Activated CD4-positive, CD25-positive, alpha-beta regulatory T cell treated with anti-CD3 and anti-CD28 coated beads, Interleukin-2, amount 50 U/mL, for 24 hours (primary cell): ENCODE data around the gene SYNE1.
"Not testable (repeated sequence)": the region's sequence is repeated elsewhere in the genome, so short reads cannot be mapped to it uniquely, and the experiment has no call there.

Source experiments
- ATAC-seq, 2 donors: fragments of 150-1000 bp; cut with Tn5 transposase; one replicate each; pipeline ENCODE4 v1.10.0; 2021; ENCODE audit warnings: mild to moderate bottlenecking in 1 of 2, moderate library complexity in 1 of 2

SYNE1 gene

DNA sequence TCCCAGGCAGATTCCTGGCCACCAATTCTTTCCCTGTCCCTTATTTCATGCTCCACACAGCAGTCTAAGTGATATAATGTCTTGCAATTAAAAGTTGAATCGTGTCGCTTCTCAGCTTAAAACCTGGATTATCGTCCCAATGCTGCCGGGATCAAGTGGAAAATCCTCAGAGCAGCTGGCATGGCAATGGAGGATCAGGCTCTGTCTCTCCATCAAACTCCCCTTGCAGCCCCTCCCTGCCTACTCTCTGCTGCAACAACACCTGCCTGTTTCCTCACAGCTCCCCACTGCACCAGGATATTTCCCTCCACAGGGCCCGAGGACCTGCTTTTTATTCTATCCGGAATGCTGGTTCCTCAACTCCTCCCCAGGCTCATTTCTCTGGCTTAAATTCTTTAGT is 277.1 kb downstream of the SYNE1 start:
- no peak for ATAC-seq

DNA sequence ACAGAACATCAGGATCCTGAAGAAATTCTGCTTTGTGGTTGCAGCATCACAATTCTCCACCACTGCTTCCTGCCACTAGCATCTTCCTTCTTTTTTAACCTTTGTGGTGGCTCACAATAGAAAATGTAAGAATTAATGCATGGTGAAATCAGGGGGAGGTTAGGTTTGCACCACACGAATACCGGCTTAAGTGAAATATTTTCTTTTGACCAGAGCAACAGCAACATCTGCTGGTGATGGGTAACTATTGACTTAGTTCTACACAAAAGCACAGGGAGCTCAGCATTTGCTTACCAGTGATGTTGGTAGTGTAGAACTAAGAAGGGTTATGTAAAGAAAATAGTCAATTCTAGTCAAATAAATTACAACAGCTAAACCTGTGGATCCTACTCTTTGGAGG is 280.5 kb downstream of the SYNE1 start:
- ATAC-seq = no peak

DNA sequence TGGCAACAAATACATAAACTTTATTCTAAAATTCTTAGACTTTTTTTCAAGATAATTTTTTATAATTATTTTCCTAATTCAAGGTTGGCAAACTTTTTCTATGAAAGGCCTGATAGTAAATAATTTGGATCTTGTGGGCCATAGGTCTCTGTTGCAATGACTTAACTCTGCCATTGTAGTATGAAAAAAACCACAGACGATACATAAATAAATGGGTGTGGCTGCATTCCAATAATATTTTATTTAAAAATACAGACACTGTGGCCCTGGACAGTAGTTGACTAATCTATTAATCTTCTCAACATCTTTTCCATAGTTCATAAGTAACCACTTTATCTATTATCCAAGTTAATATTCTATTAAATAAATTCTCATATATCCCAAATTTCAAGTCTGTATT is 281.1 kb downstream of the SYNE1 start:
- ATAC-seq = no peak

DNA sequence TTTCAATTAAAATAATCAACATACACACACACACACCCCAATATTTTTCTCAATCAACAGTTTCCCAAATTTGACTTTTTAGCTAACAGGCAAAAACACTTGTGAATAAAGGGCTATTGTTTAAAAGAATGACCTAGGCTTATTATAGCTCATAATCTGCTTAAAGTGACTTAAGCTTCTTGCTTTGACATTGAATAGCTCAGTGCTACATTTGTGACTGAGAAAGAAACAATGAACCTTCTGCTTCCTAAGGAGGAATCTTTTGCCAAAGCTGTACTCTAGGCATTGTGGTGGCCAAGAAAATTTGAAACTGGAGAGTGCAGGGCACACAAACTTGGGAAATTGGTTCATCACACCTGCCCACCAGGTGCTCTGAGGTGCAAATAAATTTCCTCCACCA is 282.0 kb downstream of the SYNE1 start:
- ATAC-seq = no peak

DNA sequence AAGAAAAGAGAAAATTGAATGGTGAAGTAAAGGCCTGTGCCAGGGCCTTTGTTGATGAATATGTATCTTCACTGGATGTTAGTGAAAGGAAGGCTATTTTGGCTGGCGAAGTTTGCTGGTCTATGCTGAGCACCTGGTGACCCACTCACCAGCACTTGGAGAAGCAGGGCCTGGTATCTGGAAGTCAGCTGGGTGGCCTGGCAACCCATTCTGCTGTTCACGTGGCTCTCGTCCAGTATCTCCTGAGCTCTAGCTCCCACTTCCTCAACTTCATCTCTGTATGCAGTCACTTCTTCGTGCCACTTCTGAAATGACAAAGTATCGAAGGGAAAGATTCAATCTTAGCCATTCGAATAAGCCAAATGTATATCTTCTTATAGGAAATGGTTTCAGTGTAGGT is 283.7 kb downstream of the SYNE1 start:
- ATAC-seq = no peak

DNA sequence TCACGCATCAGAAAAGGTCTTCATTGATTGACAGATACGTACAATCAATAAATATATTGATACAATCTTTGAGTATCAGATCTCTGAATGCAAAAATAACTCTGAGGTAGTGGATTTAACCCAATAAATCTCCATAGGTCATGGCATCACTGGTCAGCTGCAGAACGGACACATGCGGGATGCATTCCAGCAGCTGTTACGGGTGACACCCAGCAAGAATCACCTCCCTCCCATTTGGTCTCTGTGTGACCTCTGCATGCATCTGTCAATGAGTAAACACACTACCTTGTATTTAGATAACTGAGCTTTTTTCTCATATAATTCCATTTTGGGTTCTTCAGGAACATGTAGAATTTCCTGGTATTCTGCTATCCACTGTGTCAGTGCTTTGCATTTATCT is 285.4 kb downstream of the SYNE1 start:
- ATAC-seq = no peak

DNA sequence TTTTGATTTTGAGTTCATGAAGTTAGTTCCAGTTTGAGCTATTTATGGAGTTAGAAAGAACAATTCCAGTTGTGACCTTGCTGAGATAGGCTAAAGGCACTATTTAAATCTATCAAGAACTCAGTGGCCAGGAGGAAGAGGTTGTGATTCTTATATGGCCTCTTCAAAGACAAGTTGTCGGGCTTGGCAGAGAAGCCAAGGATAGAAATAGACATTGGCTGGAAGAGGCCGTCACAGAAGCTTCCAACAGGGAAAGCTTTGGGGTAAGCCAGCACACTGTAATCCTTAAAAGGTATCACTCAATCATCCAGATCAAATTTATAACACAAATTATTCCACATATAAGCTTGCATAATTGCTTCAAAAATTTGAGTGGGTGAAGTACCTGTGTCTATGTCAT is 286.1 kb downstream of the SYNE1 start:
- no peak for ATAC-seq

DNA sequence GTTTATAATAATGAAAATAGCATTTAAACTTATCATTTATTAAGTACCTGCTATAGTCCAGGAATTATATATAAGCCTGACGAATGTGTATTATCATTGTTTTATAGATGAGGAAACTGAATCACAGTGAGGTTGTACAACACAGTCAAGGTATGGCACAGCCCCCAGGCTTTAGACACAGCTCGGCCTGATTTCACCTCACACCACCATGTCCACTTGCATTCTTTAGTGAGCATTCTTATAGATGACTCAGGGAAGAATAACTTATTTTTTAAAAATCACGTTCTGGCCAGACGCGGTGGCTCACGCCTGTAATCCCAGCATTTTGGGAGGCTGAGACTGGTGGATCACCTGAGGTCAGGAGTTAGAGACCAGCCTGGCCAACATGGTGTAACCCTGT is 289.0 kb downstream of the SYNE1 start:
- no peak for ATAC-seq

DNA sequence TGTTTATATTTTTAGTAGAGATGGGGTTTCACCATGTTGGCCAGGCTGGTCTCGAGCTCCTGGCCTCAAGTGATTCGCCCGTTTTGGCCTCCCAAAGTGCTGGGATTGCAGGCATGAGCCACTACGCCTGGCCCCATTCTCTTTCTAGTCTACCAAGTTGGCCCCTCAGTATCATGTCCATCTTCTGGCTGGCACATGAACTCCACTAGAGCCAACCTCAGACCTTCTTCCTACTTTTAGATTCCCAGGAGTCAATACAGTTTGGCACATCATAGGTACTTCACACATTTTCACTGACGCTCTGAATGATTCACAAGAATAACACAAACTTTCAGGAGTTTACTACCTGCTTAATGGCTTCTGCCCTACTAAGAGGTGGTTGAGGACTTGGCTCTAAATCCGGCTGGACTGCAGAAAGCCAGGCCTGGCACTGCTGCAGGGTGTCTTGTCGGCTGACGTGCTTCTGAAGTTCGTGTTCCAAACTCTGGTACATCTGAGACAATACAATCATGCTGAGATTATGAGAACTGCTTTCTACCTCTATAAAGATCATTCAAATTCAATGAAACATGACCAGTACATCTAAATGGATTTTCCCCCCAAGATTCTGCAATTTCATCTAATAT is 293.3 kb downstream of the SYNE1 start:
- ATAC-seq = no peak

DNA sequence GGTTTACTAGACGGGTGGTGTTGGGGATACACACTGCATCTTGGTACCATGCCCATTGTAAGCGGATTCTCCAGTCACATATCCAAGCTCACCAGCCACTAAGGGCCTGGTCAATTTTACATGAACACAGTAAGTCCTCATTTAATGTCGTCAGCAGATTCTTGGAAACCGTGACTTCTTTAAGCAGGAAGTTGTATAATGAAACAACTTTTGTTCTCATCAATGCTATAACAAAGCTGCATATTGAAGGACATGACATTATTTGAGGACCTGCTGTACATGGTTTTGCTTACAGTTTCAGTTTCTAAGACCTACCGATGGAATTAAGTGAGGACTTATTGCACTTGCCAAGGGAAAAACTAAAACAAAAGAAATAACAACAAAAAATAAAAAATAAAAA is 295.6 kb downstream of the SYNE1 start:
- no peak for ATAC-seq

DNA sequence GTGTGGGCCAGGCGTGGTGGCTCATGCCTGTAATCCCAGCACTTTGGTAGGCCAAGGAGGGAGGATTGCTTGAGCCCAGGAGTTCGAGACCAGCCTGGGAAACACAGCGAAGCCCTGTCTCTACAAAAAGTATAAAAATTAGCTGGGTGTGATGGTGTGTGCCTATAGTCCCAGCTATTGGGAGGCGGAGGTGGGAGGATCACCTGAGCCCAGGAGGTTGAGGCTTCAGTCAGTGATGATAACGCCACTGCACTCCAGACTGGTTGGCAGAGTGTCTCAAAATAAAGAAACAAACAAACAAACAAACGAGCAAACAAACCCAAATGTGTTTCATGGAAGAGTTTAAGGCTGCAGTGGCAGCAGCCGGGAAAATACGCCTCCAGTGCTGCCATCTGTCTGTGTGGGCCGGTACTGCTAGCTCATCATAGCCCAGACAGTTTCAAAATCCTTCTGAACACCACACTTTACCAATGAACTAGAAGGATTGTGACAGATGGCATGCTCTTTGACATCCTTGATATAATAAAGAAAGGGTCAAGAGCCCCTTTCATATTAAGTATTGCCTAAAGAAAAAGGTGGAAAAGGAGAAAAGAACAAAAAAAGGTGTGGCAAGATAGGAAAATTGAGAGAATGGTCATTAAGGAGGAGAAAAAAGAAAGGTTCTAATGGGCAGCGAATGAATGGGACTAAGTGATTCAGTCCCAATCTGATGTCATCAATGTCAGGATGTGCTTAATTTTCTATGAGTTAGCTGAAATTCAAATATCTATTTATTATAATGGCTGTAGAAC is 298.6 kb downstream of the SYNE1 start:
- peak; percentile 49 to 51 for ATAC-seq

DNA sequence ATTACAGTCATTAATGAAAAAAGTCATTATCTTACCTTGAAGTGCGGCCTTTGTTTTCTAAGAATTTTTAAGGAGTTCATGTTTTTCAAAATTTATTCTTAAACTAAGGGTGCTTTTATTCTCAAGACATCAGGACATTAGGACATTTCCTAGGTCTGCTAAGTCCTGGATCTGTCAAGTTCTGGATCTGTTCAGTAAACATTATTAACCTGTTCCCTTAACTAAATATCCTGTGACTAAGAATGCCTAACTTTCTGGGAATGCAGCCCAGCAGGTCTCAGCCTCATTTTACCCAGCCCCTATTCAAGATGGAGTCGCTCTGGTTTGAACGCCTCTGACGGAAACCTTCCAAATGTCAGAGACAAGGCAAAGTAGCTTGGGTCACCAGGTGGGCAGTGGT is 302.6 kb downstream of the SYNE1 start:
- ATAC-seq = no peak

DNA sequence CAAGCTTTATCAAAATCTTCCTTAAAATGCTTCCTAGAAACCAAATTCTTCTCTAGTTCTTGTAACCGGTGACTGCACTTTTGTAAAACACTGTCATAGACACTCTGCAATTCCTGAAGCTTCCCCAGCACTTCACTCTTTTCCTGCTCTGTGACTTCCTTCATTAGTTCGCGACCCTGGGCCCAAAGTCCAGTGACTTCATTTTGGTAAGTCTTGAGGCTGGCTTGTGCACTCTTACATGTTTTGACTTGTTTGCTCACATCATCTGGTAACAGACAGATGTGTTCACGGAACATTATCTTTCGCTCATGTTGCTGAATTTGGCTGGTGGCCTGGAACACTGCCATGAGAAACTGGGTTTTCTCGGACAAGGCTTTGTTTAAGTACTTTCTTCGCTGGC is 306.2 kb downstream of the SYNE1 start:
- no peak for ATAC-seq

DNA sequence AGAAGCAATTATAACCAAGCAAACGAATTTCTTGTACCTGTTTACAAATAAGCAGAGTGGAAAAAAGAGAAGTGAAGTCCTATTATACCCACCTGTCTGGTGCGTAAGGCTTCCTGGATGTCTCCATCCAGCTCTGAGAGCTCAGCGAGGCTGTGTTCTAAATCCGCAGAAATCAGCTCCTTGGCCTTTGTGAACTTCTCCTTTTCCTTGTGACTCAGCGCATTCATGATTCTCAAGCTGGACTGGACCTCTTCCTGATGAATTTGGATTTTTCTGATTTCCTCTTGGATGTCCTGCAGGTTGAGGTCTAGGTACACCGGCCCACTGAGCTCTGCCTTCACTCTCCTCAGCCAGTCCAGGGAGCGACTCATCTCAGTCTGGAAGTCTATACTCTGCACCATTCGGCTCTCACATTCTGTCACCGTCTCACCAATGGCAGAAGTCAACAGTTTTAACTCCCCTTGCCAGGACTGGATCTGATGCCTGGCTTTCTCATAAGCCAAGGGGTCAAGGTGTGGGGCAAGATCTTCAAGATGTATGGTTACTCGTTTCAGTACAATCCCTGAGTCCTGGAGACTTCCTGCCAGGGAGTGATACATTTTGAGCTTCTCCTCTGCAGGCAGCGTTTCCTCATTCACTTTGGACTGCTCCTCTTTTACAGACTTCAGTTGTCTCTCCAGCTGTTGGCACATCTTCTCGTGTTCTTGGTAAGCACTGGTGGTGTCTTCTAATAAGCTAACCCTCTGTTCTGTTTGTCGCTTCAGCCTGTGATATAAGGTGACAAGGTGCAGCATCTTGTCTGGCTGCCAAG is 307.3 kb downstream of the SYNE1 start:
- no peak for ATAC-seq

DNA sequence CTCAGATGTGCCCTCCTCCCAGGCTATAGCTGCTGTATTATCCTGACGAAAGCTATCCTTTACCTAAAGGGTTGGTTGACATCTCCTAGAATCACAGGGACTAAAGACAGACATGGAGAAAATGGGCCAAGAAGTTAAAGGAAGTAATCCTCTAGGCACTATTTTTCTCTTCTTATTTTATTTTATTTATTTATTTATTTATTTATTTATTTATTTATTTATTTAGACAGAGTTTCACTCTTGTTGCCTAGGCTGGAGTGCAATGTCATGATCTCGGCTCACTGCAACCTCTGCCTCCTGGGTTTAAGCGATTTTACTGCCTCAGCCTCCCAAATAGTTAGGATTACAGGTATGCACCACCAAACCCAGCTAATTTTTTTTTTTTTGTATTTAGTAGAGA is 309.0 kb downstream of the SYNE1 start:
- not testable (repeated sequence) for ATAC-seq

DNA sequence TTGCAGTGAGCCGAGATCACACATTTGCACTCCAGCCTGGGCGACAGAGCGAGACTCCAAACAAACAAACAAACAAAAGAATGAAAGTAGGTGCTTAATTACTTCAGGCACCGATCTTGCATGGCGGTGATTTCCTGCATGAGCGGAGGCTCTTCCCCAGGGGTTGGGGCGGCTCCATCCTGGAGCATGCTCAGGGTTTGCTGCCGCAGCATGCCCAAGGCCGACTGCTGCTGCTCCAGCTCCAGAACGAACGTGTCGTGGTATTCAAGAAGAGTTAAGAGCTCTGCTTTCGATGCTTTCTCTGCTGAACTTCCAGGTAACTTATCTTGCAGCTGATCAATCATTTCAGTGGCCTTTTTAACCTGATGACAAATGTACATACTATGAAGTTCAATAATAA is 313.8 kb downstream of the SYNE1 start:
- ATAC-seq = no peak

DNA sequence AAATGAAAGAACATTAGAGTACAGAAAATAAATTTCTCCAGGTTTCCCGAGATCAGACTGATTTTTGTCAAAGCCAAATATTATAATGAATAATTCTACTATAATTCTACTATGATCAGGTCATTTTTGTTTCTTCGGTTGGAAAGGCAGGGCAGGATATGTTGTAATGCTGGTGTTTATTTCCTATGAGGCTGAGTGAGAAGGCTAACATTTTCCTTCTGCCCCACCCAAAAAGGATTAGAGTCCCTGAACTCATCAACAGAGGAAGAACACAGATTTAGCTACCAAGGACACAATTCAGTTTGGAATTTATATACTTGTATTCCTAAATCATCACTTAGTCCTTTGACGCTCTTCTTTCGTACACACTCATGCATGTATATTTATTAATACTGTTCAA is 318.9 kb downstream of the SYNE1 start:
- no peak for ATAC-seq

DNA sequence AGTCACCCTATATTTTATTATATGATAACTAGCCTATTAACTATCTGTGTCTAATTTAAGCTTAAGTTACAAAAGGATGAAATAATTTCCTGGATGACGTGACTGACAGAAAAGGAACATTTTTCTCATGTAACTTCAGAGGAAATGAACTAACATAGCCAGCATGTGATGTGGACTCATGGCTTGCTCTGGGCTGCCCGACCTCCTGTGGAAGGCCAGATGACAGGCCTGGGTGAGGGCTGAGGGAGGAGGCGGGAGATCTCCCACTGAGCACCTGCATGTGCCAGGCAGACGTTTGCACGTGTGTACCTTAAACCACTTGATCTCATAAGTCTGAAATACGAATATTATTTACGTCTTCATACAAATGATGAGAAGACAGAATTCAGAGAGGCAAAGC is 321.1 kb downstream of the SYNE1 start:
- no peak for ATAC-seq

DNA sequence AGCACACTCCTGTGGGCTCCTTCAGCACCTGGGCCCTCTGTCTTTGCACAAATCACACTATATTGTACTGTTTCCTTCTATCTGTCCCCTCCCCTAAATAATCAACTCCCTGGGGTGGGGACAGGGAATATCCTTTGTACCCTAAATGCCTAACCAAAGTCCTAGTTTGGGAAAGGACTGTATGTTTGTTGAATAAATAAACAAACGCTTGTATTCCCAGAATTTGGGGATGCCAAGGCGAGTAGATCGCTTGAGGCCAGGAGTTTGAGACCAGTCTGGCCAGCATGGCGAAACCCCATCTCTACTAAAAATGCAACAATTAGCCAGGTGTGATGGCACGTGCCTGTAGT is 322.7 kb downstream of the SYNE1 start:
- ATAC-seq = no peak

DNA sequence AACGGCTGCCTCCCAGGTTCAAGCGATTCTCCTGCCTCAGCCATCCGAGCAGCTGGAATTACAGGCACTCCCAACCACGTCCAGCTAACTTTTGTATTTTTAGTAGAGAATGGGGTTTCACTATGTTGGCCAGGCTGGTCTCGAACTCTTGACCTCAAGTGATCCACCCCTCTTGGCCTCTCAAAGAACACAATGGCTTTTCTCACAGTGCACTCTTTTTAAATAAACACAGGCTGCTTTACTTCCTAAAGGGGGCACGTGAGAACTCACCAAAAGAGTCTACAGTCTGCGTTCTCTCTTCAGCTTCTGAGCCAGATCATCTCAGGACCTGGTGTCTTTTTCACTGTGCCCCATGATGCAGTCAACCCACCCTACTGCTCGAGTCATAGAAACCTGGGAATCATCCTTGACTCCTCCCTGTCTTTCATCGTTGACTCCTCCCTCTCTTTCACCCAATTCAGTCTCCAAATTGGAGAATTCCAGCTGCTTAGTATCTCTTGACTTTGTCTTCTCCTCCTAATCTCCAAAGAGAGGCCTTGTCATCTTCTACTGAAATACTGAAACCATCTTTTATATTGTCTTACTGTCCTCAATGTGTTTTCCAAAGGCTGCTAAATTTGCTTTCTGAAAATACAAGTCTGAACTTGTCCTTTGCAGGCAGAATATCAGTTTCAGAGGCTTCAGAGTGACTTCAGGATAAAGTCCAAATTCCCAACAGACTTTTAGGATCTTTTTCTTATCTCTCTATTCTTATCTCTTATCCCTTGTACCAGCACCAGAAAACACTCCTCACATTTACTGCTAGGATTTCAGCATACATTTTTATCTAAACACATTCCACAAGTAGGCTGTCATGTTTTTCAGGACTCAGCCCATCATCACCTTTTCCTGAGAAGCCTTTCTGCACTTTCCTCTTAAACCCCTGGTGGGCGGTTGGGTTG is 323.4 kb downstream of the SYNE1 start:
- ATAC-seq = no peak

DNA sequence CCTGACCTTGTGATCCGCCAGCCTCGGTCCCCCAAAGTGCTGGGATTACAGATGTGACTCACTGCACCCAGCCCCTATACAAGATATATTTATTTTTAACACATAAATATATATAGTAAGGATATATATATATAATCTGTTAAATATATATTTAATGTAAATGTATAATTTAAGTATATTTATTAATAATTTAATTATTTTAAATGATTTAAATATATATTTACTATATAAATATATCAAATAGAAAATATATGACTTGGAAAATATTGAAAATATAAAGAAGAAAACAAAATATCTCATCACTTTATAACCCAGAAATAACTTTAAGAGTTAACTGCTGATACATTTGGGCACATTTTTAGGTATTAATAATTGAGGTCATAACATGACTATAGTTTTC is 324.7 kb downstream of the SYNE1 start:
- ATAC-seq = no peak

DNA sequence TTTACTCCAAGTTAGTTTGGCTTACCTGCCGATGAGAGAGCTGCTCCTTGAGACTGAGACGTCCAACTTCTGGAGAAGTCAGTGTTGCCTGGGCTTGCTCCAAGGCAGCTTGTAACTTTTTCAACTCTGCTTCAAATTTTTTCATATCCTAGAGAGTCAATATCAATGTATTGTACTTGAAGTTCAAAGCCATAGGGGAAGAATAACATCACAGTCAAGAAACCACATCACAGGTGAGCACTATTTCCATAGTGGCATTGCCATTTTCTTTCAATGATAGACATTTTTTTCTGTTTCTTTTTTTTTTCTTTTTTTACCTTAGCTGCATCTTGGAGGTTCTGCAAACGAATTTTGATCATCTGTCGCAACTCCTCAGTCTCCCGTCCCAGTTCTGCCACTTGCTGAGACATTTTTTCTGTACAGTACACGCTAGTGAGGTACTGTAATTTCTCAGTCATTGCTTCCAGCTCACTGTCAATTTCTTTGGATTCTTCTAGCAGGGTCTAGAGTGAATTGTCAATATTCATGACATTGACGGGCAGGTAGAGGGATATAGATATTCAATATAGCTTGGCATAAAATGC is 326.7 kb downstream of the SYNE1 start:
- no peak for ATAC-seq
